ENCODE data around the gene BLCAP. TPM values are rescaled to one million over a fixed set of nuclear protein-coding genes. Genes with fewer than 3 reads are reported as not detected.

Gene BLCAP
- total RNA-seq, 1 experiment from 2014 or later, result 54.3 TPM

DNA sequence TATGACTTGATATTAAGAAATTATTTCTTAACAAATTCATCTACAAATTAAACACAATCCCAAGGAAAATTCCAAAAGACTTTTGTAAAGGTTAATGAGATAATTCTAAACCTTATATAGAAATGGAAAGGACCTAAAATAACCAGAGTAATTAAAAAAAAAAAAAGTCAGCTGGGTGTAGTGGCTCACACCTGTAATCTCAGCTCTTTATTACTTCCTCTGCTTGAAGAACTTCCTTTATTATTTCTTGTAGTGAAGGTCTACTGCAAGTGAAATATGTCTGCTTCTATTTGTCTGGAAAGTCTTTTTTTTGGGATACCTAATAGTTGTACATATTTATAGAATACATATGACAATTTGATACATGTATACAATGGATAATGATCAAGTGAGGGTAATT lies 20.2 kb upstream of the BLCAP start:
- H3T11ph ChIP-seq (ENCODE audit: low read length), result no peak overlapping the region
- H3K18ac ChIP-seq (ENCODE audit: insufficient read length, low read depth, low read length), result no peak overlapping the region
- Mint-ChIP-seq H3K27me3 (ENCODE audit: low read depth) (no peaks in the 10 kb centered on the region; the same call in 1 of the 2 replicates), H3K9me3 (peaks cover 2 to 6% of the 10 kb centered on the region in 2 experiments; a peak in 4 of 5 replicates), H3K4me1 (peaks cover 12 to 13% of the 10 kb centered on the region in 2 experiments), H3K36me3 (ENCODE audit: insufficient read depth in 1 of 3, low read depth in 3 of 3) (peaks cover 1 to 7% (median 3%) of the 10 kb centered on the region in 3 experiments; a peak in 5 of 7 replicates), H3K4me3 (no peak overlapping the region), H3K27ac (no peak overlapping the region)
- no peak overlapping the region for H3K23ac ChIP-seq (ENCODE audit: insufficient read length, low read depth, low read length)
- H2BK120ac ChIP-seq (ENCODE audit: low read depth, low read length, poor library complexity, severe bottlenecking), result no peak overlapping the region
- H2BK5ac ChIP-seq (ENCODE audit: insufficient read length, low read length), result no peak overlapping the region
- no peak overlapping the region for H2BK12ac ChIP-seq (ENCODE audit: insufficient read length, low read depth, low read length)
- H4K91ac ChIP-seq (ENCODE audit: insufficient read length, low read depth, low read length), result no peak overlapping the region
- H3K79me2 ChIP-seq (ENCODE audit: insufficient read depth, low read length), result no peaks in the 10 kb centered on the region
- H3K79me1 ChIP-seq (ENCODE audit: insufficient read depth, low read depth, low read length, poor library complexity, severe bottlenecking), result no peaks in the 10 kb centered on the region
- H4K5ac ChIP-seq (ENCODE audit: insufficient read length, low read depth, low read length), result no peak overlapping the region
- no peaks in the 10 kb centered on the region for H3K27me3 ChIP-seq (ENCODE audit: insufficient read depth, low read length)
- no peaks in the 10 kb centered on the region for H3K4me1 ChIP-seq (ENCODE audit: insufficient read depth, low read length)
- H2BK15ac ChIP-seq (ENCODE audit: low read depth, low read length), result no peak overlapping the region
- no peak overlapping the region for H2BK20ac ChIP-seq (ENCODE audit: low read depth, low read length, poor library complexity, severe bottlenecking)
- no peak overlapping the region for H3K9ac ChIP-seq (ENCODE audit: extremely low read depth, insufficient read length, low read length)
- no peak overlapping the region for H3K27ac ChIP-seq (ENCODE audit: insufficient read length, low read depth, low read length)
- H2AK5ac ChIP-seq (ENCODE audit: insufficient read length, low read length), result no peak overlapping the region
- no peaks in the 10 kb centered on the region for H4K20me1 ChIP-seq (ENCODE audit: control insufficient read depth, insufficient read depth, insufficient read length)
- DNase-seq, result no peak
- H3K14ac ChIP-seq (ENCODE audit: insufficient read depth, low read length), result no peak overlapping the region
- H4K8ac ChIP-seq (replicated peaks; ENCODE audit: insufficient read length, low read depth, low read length), result no peak overlapping the region
- H2AFZ ChIP-seq (ENCODE audit: low read length), result no peak overlapping the region
- no peak overlapping the region for H3K56ac ChIP-seq (ENCODE audit: insufficient read length, low read depth, low read length)
- no peaks in the 10 kb centered on the region for H3K9me3 ChIP-seq (ENCODE audit: control insufficient read depth, low read depth, low read length)
- H3K23me2 ChIP-seq (ENCODE audit: insufficient read length, low read depth, low read length, poor library complexity, severe bottlenecking), result no peaks in the 10 kb centered on the region
- no peak overlapping the region for H3K4me2 ChIP-seq (ENCODE audit: insufficient read depth, insufficient read length, low read length)
- H3K4ac ChIP-seq (ENCODE audit: low read depth, low read length), result no peak overlapping the region
- TF ChIP-seq CTCF (conservative IDR thresholded peaks at IDR 0.05), result no peak
